GM12878 (cell line): Measurements from ENCODE around the gene VTI1A. TPM values are rescaled to one million over a fixed set of nuclear protein-coding genes. Genes with fewer than 3 reads are reported as not detected.

Experiments
- ATAC-seq: fragments of 200-7000 bp; cut with Tn5 transposase; 3 replicates; pipeline ENCODE4 v1.9.1; 2020; ENCODE audit warnings: mild to moderate bottlenecking, moderate library complexity
- BruUV-seq: library from RNA; stranded (reverse); fragments of 400-500 nt; replicated peaks from 2 replicates; lab custom pipeline; 2021; lab: Mats Ljungman, UMichigan
- CTCF ChIA-PET: fragments of 300-600 bp; sonication (Branson Sonifier 250); formaldehyde crosslinking; extraction: SDS; loops from one replicate; lab custom pipeline; 2021; ENCODE audit warnings: inconsistent platforms; lab: Yijun Ruan, JAX
- POLR2A ChIA-PET: fragments of 350-600 bp; formaldehyde crosslinking; extraction: SDS; loops from one replicate; lab custom pipeline; 2021; ENCODE audit warnings: inconsistent platforms; lab: Charles Lee
- RAD21 ChIA-PET: fragments of 300-600 bp; sonication (Branson Sonifier 250); formaldehyde crosslinking; loops from one replicate; lab custom pipeline; 2023; ENCODE audit warnings: antibody characterized with exemption; ENCODE audit not compliant: unreplicated experiment; lab: Charles Lee
- SMC1A ChIA-PET: fragments of 300-600 bp; sonication (Branson Sonifier 250); formaldehyde crosslinking; loops from one replicate; lab custom pipeline; 2023; ENCODE audit not compliant: unreplicated experiment, uncharacterized antibody; lab: Charles Lee
- DNase-seq: peaks from one replicate; pipeline ENCODE4 v3.0.0-alpha.2; 2011; ENCODE audit warnings: low read depth, low spot score
- FAIRE-seq: peaks from 3 replicates; lab custom pipeline; 2011; peaks lifted over from hg19 to GRCh38; lab: Jason Lieb, UNC
- H2AFZ ChIP-seq: 2 replicates; pipeline ENCODE4 v1.6.0; 2011; ENCODE audit warnings: low read depth, low read length, control low read depth; ENCODE audit not compliant: control insufficient read depth
- H3K27ac ChIP-seq: 2 replicates; pipeline ENCODE4 v1.5.1; 2011; ENCODE audit warnings: control low read depth; ENCODE audit not compliant: control insufficient read depth, insufficient read depth
- H3K27me3 ChIP-seq, 2 experiments: replicated peaks in 1 of 2; 2 replicates each; pipeline versions ENCODE4 v1.6.0 to v1.6.1; 2011; ENCODE audit warnings: low read length in 1 of 2; ENCODE audit not compliant: control insufficient read depth in 2 of 2, insufficient read depth in 2 of 2
- H3K36me3 ChIP-seq, 2 experiments: 2 replicates each; pipeline ENCODE4 v1.5.1; 2011; ENCODE audit warnings: low read length in 1 of 2; ENCODE audit not compliant: control insufficient read depth in 2 of 2, insufficient read depth in 2 of 2
- H3K4me1 ChIP-seq: 2 replicates; pipeline ENCODE4 v1.6.1; 2011; ENCODE audit warnings: mild to moderate bottlenecking, low read length, moderate library complexity, mixed read lengths; ENCODE audit not compliant: control insufficient read depth, insufficient read depth
- H3K4me2 ChIP-seq: 2 replicates; pipeline ENCODE4 v1.6.0; 2011; ENCODE audit warnings: control low read depth; ENCODE audit not compliant: control insufficient read depth, insufficient read depth
- H3K4me3 ChIP-seq: fragments of 200-600 bp; sonication (generic); 2 replicates; pipeline ENCODE4 v1.5.1; 2016
- H3K79me2 ChIP-seq: 2 replicates; pipeline ENCODE4 v1.6.0; 2011; ENCODE audit warnings: low read length; ENCODE audit not compliant: control insufficient read depth, insufficient read depth
- H3K9ac ChIP-seq: 2 replicates; pipeline ENCODE4 v1.8.0; 2011; ENCODE audit warnings: low read length, control low read depth, mixed read lengths; ENCODE audit not compliant: control insufficient read depth, insufficient read depth
- H3K9me3 ChIP-seq: replicated peaks from 3 replicates; pipeline ENCODE4 v1.5.1; 2011; ENCODE audit warnings: mild to moderate bottlenecking, low read length; ENCODE audit not compliant: control insufficient read depth, insufficient read depth
- H4K20me1 ChIP-seq: 2 replicates; pipeline ENCODE4 v1.6.0; 2011; ENCODE audit not compliant: control insufficient read depth, insufficient read depth
- GATAD2B ChIP-seq: fragments of 450-650 bp; conservative IDR thresholded peaks from 2 replicates; pipeline ENCODE4 v1.6.1; 2017; ENCODE audit warnings: low read depth, mild to moderate bottlenecking, moderate library complexity
- HSF1 ChIP-seq: fragments of 150-350 bp; IDR thresholded peaks from 2 replicates; pipeline ENCODE4 v1.6.1; 2014; ENCODE audit warnings: mild to moderate bottlenecking, low read depth, low read length
- RAD21 ChIP-seq: IDR thresholded peaks from 2 replicates; pipeline ENCODE4 v1.6.1; 2011; ENCODE audit warnings: mild to moderate bottlenecking, low read depth, low read length, moderate library complexity; ENCODE audit not compliant: insufficient read depth
- RCOR1 ChIP-seq: conservative IDR thresholded peaks from 2 replicates; pipeline ENCODE4 v1.6.1; 2012; ENCODE audit warnings: low read depth, low read length, improper control_type of control experiment
- TAF1 ChIP-seq: IDR thresholded peaks from 2 replicates; pipeline ENCODE4 v1.6.1; 2011; ENCODE audit warnings: mild to moderate bottlenecking, low read depth, low read length, borderline replicate concordance
- ZBTB33 ChIP-seq: fragments of 450-650 bp; IDR thresholded peaks from 2 replicates; pipeline ENCODE4 v1.6.1; 2017; ENCODE audit warnings: mild to moderate bottlenecking
- ZBTB4 ChIP-seq: fragments of 450-650 bp; formaldehyde crosslinking; IDR thresholded peaks from 2 replicates; pipeline ENCODE4 v1.4.0; 2022; ENCODE audit warnings: mild to moderate bottlenecking, moderate library complexity
- ZBTB40 ChIP-seq: fragments of 450-650 bp; IDR thresholded peaks from 2 replicates; pipeline ENCODE4 v1.6.1; 2016; ENCODE audit warnings: mild to moderate bottlenecking, moderate library complexity, borderline replicate concordance
- WGBS: methylation state at CpG from one replicate; pipeline ENCODE4 v1.1.6; 2016; ENCODE audit warnings: low lambda C conversion rate; ENCODE audit not compliant: insufficient replicate concordance, insufficient coverage; ENCODE audit errors: missing lambda C conversion rate; 5-methylcytosine and 5-hydroxymethylcytosine counted together
- in situ Hi-C: fragments of 300-500 bp; cut with MboI; formaldehyde crosslinking; loops from 9 replicates; pipeline ENCODE4 v1.14.3; 2018; ENCODE audit warnings: mixed read lengths
- intact Hi-C: fragments of 100-400 bp; cut with micrococcal nuclease; formaldehyde crosslinking; loops from one replicate; pipeline ENCODE4 v1.14.2; 2022; ENCODE audit not compliant: unreplicated experiment
- polyA plus RNA-seq, 11 experiments: library from polyadenylated mRNA; depleted of rRNA in 4 of 11; unstranded in 6 of 11; stranded (reverse) in 5 of 11; fragments of >200 nt; fragmentation: Nextera tagmentation in 4 of 11; fragmentation: Illumina TruSeq in 1 of 11; extraction: Ambion mirVana in 4 of 11; extraction: Trizol in 1 of 11; gene quantifications; 1 replicate in 1 of 11; 2 replicates in 10 of 11; pipeline versions ENCODE4 v1.2.1 to v1.2.3, GENCODE V29; 2011 to 2016; ENCODE audit warnings: inconsistent platforms in 2 of 11, missing spikeins in 2 of 11, low read depth in 1 of 11
- total RNA-seq, 4 experiments: library from RNA; depleted of rRNA in 3 of 4; stranded (reverse); fragments of >200 nt in 3 of 4; fragmentation: Illumina TruSeq in 1 of 4; extraction: Trizol in 1 of 4; gene quantifications; 2 replicates each; pipeline versions ENCODE4 v1.2.1 to v1.2.3, GENCODE V29; 2013 to 2021

Gene VTI1A
- total and polyA plus RNA-seq, 10 of the 15 experiments (the other 5 are each of a cell fraction or from before 2014, with no cell fraction given), result 12.4 to 43.2 (median 27.5) TPM

GRCh38 chr10:112769611-112770370 is 322.8 kb downstream of the VTI1A start (continued):
- TF ChIP-seq ZBTB40, result no peak
- TF ChIP-seq, all 136 proteins: peak for 0

GRCh38 chr10:112771733-112772132 is 324.7 kb downstream of the VTI1A start:
- H3K79me2 ChIP-seq, result no peaks in the 10 kb centered on the region
- SMC1A ChIA-PET, result no interaction called here
- no TSS peak for BruUV-seq
- H4K20me1 ChIP-seq, result no peaks in the 10 kb centered on the region
- no peaks in the 10 kb centered on the region for H3K27me3 ChIP-seq
- DNase-seq, result no peak
- no peaks in the 10 kb centered on the region for H3K9me3 ChIP-seq
- WGBS, result 99% methylated on average over 3 of the region's 3 CpGs
- ATAC-seq, result no peak
- no peaks in the 10 kb centered on the region for H3K36me3 ChIP-seq
- no peak overlapping the region for H3K4me3 ChIP-seq
- no peak overlapping the region for H3K4me2 ChIP-seq
- RAD21 ChIA-PET, result no interaction called here
- FAIRE-seq, result no peak
- H3K9ac ChIP-seq, result no peak overlapping the region
- no peak overlapping the region for H3K27ac ChIP-seq
- H3K4me1 ChIP-seq, result no peaks in the 10 kb centered on the region
- POLR2A ChIA-PET, result no interaction called here
- no peak overlapping the region for H2AFZ ChIP-seq
- in situ Hi-C loops (no loop called here), intact Hi-C loops (no loop called here)
- CTCF ChIA-PET, result no interaction called here
- TF ChIP-seq ZBTB4 (CRISPR knock-in tag), result no peak
- TF ChIP-seq GATAD2B, result no peak
- TF ChIP-seq HSF1, result no peak
- TF ChIP-seq RCOR1, result no peak
- TF ChIP-seq RAD21, result no peak
- TF ChIP-seq TAF1, result no peak
- no peak for TF ChIP-seq ZBTB33
